ENCODE results near the gene CPNE7. TPM values are rescaled to one million over a fixed set of nuclear protein-coding genes. Genes with fewer than 3 reads are reported as not detected.

Gene CPNE7
- total and polyA plus RNA-seq, 2 donors (not counting 1 experiment from before 2014, with no cell fraction given) = 10.2 to 53.0 TPM

GRCh38 chr16:89600427-89600826, 24.9 kb downstream of the CPNE7 start:
- Histone ChIP-seq H3K4me2 (ENCODE audit: extremely low read depth, insufficient read depth, low read length) (no peak overlapping the region), H3K4me3 (replicated peaks in 1 of 4; ENCODE audit: control extremely low read depth in 1 of 4, insufficient read depth in 1 of 4, low read depth in 3 of 4, low read length in 4 of 4) (no peak overlapping the region), H3K79me2 (ENCODE audit: control insufficient read depth, insufficient read depth, low read length) (no peaks in the 10 kb centered on the region), H3K27ac (ENCODE audit: insufficient read depth, low read length) (no peak overlapping the region), H3K9me3 (ENCODE audit: control insufficient read depth, insufficient read depth, low read depth, low read length) (no peaks in the 10 kb centered on the region), H3K4me1 (ENCODE audit: control insufficient read depth, extremely low read depth, insufficient read depth, low read length) (peaks cover 12% of the 10 kb centered on the region), H4K20me1 (ENCODE audit: control insufficient read depth, extremely low read depth, insufficient read depth, low read length) (no peaks in the 10 kb centered on the region), H2AFZ (ENCODE audit: low read length) (no peak overlapping the region), H3K36me3 (ENCODE audit: control insufficient read depth, insufficient read depth, low read length) (peaks cover 3% of the 10 kb centered on the region), H3K9ac (ENCODE audit: insufficient read depth, low read length) (no peak overlapping the region), H3K27me3 (ENCODE audit: control insufficient read depth, insufficient read depth, low read length) (no peaks in the 10 kb centered on the region)
- TF ChIP-seq CTCF (conservative IDR thresholded peaks at IDR 0.05 in 1 of 2, IDR thresholded peaks at IDR 0.05 in 1 of 2; ENCODE audit: low read depth in 1 of 2, low read length in 2 of 2) (no peak), EZH2 (IDR thresholded peaks at IDR 0.05; ENCODE audit: low read length, missing control alignments) (no peak)
- no peak for DNase-seq (ENCODE audit: low read depth in 2 of 2)

GRCh38 chr16:89600956-89601355, 25.4 kb downstream of the CPNE7 start:
- no peak for DNase-seq (ENCODE audit: low read depth in 2 of 2)
- Histone ChIP-seq H3K36me3 (ENCODE audit: control insufficient read depth, insufficient read depth, low read length) (peaks cover 1% of the 10 kb centered on the region), H3K9ac (ENCODE audit: insufficient read depth, low read length) (no peak overlapping the region), H3K27me3 (ENCODE audit: control insufficient read depth, insufficient read depth, low read length) (no peaks in the 10 kb centered on the region), H2AFZ (ENCODE audit: low read length) (no peak overlapping the region), H3K4me2 (ENCODE audit: extremely low read depth, insufficient read depth, low read length) (no peak overlapping the region), H3K79me2 (ENCODE audit: control insufficient read depth, insufficient read depth, low read length) (no peaks in the 10 kb centered on the region), H4K20me1 (ENCODE audit: control insufficient read depth, extremely low read depth, insufficient read depth, low read length) (no peaks in the 10 kb centered on the region), H3K27ac (ENCODE audit: insufficient read depth, low read length) (no peak overlapping the region), H3K4me1 (ENCODE audit: control insufficient read depth, extremely low read depth, insufficient read depth, low read length) (peaks cover 12% of the 10 kb centered on the region), H3K4me3 (replicated peaks in 1 of 4; ENCODE audit: control extremely low read depth in 1 of 4, insufficient read depth in 1 of 4, low read depth in 3 of 4, low read length in 4 of 4) (no peak overlapping the region), H3K9me3 (ENCODE audit: control insufficient read depth, insufficient read depth, low read depth, low read length) (no peaks in the 10 kb centered on the region)
- no peak for TF ChIP-seq EZH2 (IDR thresholded peaks at IDR 0.05; ENCODE audit: low read length, missing control alignments)
- TF ChIP-seq CTCF (conservative IDR thresholded peaks at IDR 0.05 in 1 of 2, IDR thresholded peaks at IDR 0.05 in 1 of 2; ENCODE audit: low read depth in 1 of 2, low read length in 2 of 2) = no peak

GRCh38 chr16:89601906-89602272, 26.3 kb downstream of the CPNE7 start:
- Histone ChIP-seq H3K27me3 (ENCODE audit: control insufficient read depth, insufficient read depth, low read length) (no peaks in the 10 kb centered on the region), H3K9me3 (ENCODE audit: control insufficient read depth, insufficient read depth, low read depth, low read length) (no peaks in the 10 kb centered on the region), H3K4me1 (ENCODE audit: control insufficient read depth, extremely low read depth, insufficient read depth, low read length) (peaks cover 12% of the 10 kb centered on the region), H3K79me2 (ENCODE audit: control insufficient read depth, insufficient read depth, low read length) (no peaks in the 10 kb centered on the region), H4K20me1 (ENCODE audit: control insufficient read depth, extremely low read depth, insufficient read depth, low read length) (no peaks in the 10 kb centered on the region), H3K9ac (ENCODE audit: insufficient read depth, low read length) (peak overlapping the region; percentile 16), H3K27ac (ENCODE audit: insufficient read depth, low read length) (peak overlapping the region; percentile 62), H3K4me3 (replicated peaks in 1 of 4; ENCODE audit: control extremely low read depth in 1 of 4, insufficient read depth in 1 of 4, low read depth in 3 of 4, low read length in 4 of 4) (no peak overlapping the region), H2AFZ (ENCODE audit: low read length) (peak overlapping the region; percentile 54), H3K36me3 (ENCODE audit: control insufficient read depth, insufficient read depth, low read length) (no peaks in the 10 kb centered on the region), H3K4me2 (ENCODE audit: extremely low read depth, insufficient read depth, low read length) (peak overlapping the region; percentile 62)
- DNase-seq (ENCODE audit: low read depth in 2 of 2) = peak in 1 of 2 donors; percentile 49
- TF ChIP-seq EZH2 (IDR thresholded peaks at IDR 0.05; ENCODE audit: low read length, missing control alignments) (no peak), CTCF (conservative IDR thresholded peaks at IDR 0.05 in 1 of 2, IDR thresholded peaks at IDR 0.05 in 1 of 2; ENCODE audit: low read depth in 1 of 2, low read length in 2 of 2) (no peak)
